ENCODE measurements around the gene NHLRC4.

NHLRC4 gene

GRCh38 chr16:592518-593306 is 25.9 kb downstream of the NHLRC4 start (continued):
- TF ChIP-seq HIC1 (tag by site-specific recombination; IDR thresholded peaks at IDR 0.05) (peak; percentile 85; the same call in 1 of the 2 replicates), ZNF223 (tag by site-specific recombination; IDR thresholded peaks at IDR 0.05) (no peak), PRDM10 (tag by site-specific recombination; IDR thresholded peaks at IDR 0.05) (no peak), ZNF221 (tag by site-specific recombination; IDR thresholded peaks at IDR 0.05; ENCODE audit: borderline replicate concordance) (no peak), ZNF280C (tag by site-specific recombination; IDR thresholded peaks at IDR 0.05) (no peak), ZNF391 (tag by site-specific recombination; IDR thresholded peaks at IDR 0.05; ENCODE audit: borderline replicate concordance, low read depth) (no peak; the same call in 1 of the 2 replicates), ZNF416 (tag by site-specific recombination; IDR thresholded peaks at IDR 0.05) (no peak), ZBTB6 (tag by site-specific recombination; IDR thresholded peaks at IDR 0.05) (no peak), OSR2 (tag by site-specific recombination; IDR thresholded peaks at IDR 0.05) (0 out of 2 replicates have a peak, but pooled peaks have one; percentile 5), ZNF555 (tag by site-specific recombination; conservative IDR thresholded peaks at IDR 0.05) (no peak), ZNF302 (tag by site-specific recombination; IDR thresholded peaks at IDR 0.05; ENCODE audit: low read depth) (no peak), ZNF48 (tag by site-specific recombination; IDR thresholded peaks at IDR 0.05) (no peak), ZNF600 (tag by site-specific recombination; IDR thresholded peaks at IDR 0.05) (peak; percentile 70; the same call in 1 of the 2 replicates), PRDM4 (tag by site-specific recombination; IDR thresholded peaks at IDR 0.05) (no peak), ZNF398 (tag by site-specific recombination; IDR thresholded peaks at IDR 0.05) (no peak), ZNF585B (tag by site-specific recombination; IDR thresholded peaks at IDR 0.05) (no peak), SALL2 (tag by site-specific recombination; IDR thresholded peaks at IDR 0.05; ENCODE audit: borderline replicate concordance) (no peak), ZNF146 (tag by site-specific recombination; IDR thresholded peaks at IDR 0.05) (no peak), ZNF280D (tag by site-specific recombination; IDR thresholded peaks at IDR 0.05) (no peak), MYNN (tag by site-specific recombination; IDR thresholded peaks at IDR 0.05; ENCODE audit: borderline replicate concordance) (no peak)

Measured in HEK293 (cell line).